Measurements from ENCODE around the gene MYO9B. TPM values are rescaled to one million over a fixed set of nuclear protein-coding genes. Genes with fewer than 3 reads are reported as not detected.

Gene MYO9B
- total RNA-seq, 6 experiments from 2014 or later, result 25.4 to 38.7 (median 36.0) TPM

DNA sequence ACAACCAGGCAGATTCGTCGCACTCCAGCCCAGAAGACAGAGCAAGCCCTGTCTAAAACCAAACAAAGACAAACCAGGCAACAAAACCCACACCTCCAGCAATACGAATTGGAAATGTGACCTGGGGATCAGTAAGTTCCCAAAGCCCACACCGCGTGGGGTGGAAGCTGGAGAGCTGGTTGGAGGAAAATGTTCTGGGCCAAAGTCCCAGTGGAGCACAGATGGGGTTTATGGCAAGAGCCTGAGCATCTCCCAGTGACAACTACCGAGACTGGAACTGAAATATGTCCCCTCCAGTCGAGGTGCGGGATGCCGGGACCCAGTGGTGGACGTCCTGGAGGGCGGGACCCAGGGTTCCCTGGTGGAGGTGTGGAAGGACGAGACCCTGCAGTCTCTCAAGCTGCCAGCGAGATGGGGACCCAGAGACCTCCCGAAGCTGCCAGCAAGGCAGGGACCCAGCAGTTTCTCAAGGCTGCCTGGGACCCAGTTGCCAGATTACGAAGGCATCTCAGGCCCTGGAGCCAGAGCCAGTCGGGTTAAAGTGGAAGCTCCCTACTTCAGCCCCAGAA lies 26.6 kb upstream of the MYO9B start:
- WGBS (ENCODE audit: insufficient coverage, low coverage, low lambda C conversion rate, missing lambda C conversion rate), result 64% methylated on average over 5 of the region's 16 CpGs
- no peak for DNase-seq
- intact Hi-C loops (cut with DNase I), result no loop called here

DNA sequence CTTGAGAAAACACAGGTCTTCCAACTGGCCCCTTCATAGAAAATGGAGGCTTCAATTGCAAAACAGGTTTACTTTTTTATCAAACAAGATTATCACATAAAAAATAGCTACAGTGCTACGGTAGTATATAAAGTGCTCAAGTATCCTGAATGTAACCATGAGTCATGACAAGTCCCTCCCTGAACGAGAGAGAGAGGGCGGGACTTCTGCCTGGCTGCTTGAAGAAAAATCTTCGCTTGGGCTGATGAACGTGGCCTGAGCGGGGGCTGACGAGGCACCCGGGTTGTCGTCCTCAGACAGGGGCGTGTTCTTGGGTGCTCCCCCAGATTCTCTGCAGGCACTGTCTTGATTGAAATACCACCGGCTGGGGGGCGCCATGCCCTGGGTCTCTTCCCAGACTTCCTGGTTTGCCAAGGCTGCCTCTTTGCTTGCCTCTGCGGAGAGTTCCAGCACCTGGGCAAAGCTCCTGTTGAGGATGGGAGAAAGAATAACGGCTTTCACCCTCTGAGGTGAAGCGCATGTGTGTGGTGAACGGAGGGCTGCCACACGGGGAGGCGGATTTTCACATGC lies 25.8 kb upstream of the MYO9B start:
- Histone ChIP-seq H3K27me3 (no peaks in the 10 kb centered on the region), H3K27ac (no peak overlapping the region), H3K9me3 (no peaks in the 10 kb centered on the region), H3K4me1 (no peaks in the 10 kb centered on the region), H3K4me3 (no peak overlapping the region), H3K36me3 (peaks cover 0 to 27% (median 4%) of the 10 kb centered on the region in 4 donors)
- DNase-seq (no peak), ATAC-seq (no peak)
- intact Hi-C loops (cut with DNase I), result loop anchor here (5.0 to 10.0 kb wide), 2 partner anchors 272 to 275 kb away; no protein-coding TSS in a partner anchor
- TF ChIP-seq, protein P1, sequence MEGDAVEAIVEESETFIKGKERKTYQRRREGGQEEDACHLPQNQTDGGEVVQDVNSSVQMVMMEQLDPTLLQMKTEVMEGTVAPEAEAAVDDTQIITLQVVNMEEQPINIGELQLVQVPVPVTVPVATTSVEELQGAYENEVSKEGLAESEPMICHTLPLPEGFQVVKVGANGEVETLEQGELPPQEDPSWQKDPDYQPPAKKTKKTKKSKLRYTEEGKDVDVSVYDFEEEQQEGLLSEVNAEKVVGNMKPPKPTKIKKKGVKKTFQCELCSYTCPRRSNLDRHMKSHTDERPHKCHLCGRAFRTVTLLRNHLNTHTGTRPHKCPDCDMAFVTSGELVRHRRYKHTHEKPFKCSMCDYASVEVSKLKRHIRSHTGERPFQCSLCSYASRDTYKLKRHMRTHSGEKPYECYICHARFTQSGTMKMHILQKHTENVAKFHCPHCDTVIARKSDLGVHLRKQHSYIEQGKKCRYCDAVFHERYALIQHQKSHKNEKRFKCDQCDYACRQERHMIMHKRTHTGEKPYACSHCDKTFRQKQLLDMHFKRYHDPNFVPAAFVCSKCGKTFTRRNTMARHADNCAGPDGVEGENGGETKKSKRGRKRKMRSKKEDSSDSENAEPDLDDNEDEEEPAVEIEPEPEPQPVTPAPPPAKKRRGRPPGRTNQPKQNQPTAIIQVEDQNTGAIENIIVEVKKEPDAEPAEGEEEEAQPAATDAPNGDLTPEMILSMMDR (IDR thresholded peaks at IDR 0.05), result no peak
- TF ChIP-seq POLR2A (IDR thresholded peaks at IDR 0.05), result no peak
- WGBS (ENCODE audit: insufficient coverage, low coverage, low lambda C conversion rate, missing lambda C conversion rate), result 88% methylated on average over 8 of the region's 18 CpGs

More for the DNA sequence above, 26.6 kb upstream of the MYO9B start:
- H3K27ac ChIP-seq, result no peak overlapping the region
- no peak for ATAC-seq
- no peaks in the 10 kb centered on the region for H3K9me3 ChIP-seq
- no peaks in the 10 kb centered on the region for H3K27me3 ChIP-seq
- no peak overlapping the region for H3K4me3 ChIP-seq
- peaks cover 0 to 21% (median 4%) of the 10 kb centered on the region in 4 donors for H3K36me3 ChIP-seq
- no peaks in the 10 kb centered on the region for H3K4me1 ChIP-seq
- TF ChIP-seq, protein P1 (IDR thresholded peaks at IDR 0.05), result no peak
- no peak for TF ChIP-seq POLR2A (IDR thresholded peaks at IDR 0.05)

GRCh38 chr19:17052439-17052838 lies 23.1 kb upstream of the MYO9B start:
- Histone ChIP-seq H3K4me3 (no peak overlapping the region), H3K36me3 (peaks cover 0 to 31% (median 4%) of the 10 kb centered on the region in 4 donors), H3K27me3 (no peaks in the 10 kb centered on the region), H3K4me1 (no peaks in the 10 kb centered on the region), H3K27ac (no peak overlapping the region), H3K9me3 (no peaks in the 10 kb centered on the region)
- intact Hi-C loops (cut with DNase I), result loop anchor here (5.0 to 10.0 kb wide), 2 partner anchors 275 to 278 kb away; no protein-coding TSS in a partner anchor
- ATAC-seq (peak; percentile 55 to 67 (median 63)), DNase-seq (no peak)
- WGBS (ENCODE audit: insufficient coverage, low coverage, low lambda C conversion rate, missing lambda C conversion rate), result 72% methylated on average over 8 of the region's 8 CpGs
- no peak for TF ChIP-seq POLR2A (IDR thresholded peaks at IDR 0.05)
- TF ChIP-seq, protein P1 (IDR thresholded peaks at IDR 0.05), result peak; percentile 40 to 55 (median 48)

GRCh38 chr19:17054746-17055145 lies 20.8 kb upstream of the MYO9B start:
- H3K36me3 ChIP-seq, result peaks cover 0 to 46% (median 7%) of the 10 kb centered on the region in 4 donors
- intact Hi-C loops (cut with DNase I), result loop anchor here (5.0 to 10.0 kb wide), 2 partner anchors 277 to 280 kb away; no protein-coding TSS in a partner anchor
- 80% methylated on average over 1 of the region's 5 CpGs for WGBS (ENCODE audit: insufficient coverage, low coverage, low lambda C conversion rate, missing lambda C conversion rate)
- no peak overlapping the region for H3K4me3 ChIP-seq
- no peaks in the 10 kb centered on the region for H3K9me3 ChIP-seq
- no peak for ATAC-seq
- no peak overlapping the region for H3K27ac ChIP-seq
- DNase-seq, result no peak
- H3K27me3 ChIP-seq, result no peaks in the 10 kb centered on the region
- no peak for TF ChIP-seq POLR2A (IDR thresholded peaks at IDR 0.05)
- TF ChIP-seq, protein P1 (IDR thresholded peaks at IDR 0.05), result no peak
- no peaks in the 10 kb centered on the region for H3K4me1 ChIP-seq

All from right lobe of liver (tissue), 6 donors.